IPS DF 19.7 (cell line): Measurements from ENCODE around the gene PNMA6E.

Source experiments
- DNase-seq: peaks from one replicate; pipeline ENCODE4 v3.0.0-alpha.2; 2013; ENCODE audit warnings: low read depth, low spot score

The PNMA6E gene

DNA sequence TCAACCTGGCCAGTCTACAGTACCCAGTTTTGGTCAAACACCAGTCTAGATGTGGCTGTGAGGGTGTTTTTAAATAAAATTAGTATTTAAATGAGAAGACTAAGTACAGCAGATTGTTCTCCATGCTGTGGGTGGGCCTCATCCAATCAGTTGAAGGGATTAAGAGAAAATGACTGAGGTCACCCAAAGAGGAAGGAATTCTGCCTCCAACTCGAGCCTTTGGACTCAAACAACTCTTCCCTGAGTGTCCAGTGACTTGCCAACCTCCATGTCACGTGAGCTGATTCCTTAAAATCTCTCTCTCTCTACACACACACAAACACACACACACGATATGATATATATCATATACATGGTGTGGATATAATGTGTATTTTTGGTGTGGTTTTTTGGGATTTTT lies 34.7 kb upstream of the PNMA6E start:
- DNase-seq, result no peak

DNA sequence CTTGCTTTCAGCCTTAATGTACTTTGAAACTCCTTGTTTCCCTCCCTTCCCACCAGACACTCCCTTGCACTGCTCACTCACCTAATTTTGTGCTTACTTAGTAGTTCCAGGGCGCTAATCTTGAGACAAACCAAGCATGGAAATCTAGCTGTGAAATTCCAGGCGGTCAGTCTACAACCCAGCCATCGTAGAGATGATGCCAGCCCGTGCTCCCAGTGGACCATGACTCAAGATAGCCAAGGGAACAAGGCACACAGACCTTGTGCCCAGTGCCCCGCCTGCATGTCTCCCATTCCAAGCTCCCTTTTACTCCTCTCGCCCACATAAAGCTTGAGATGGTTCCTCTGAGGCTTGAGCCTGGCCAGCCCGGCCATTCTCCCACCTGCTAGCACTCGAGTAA lies 33.7 kb upstream of the PNMA6E start:
- no peak for DNase-seq

DNA sequence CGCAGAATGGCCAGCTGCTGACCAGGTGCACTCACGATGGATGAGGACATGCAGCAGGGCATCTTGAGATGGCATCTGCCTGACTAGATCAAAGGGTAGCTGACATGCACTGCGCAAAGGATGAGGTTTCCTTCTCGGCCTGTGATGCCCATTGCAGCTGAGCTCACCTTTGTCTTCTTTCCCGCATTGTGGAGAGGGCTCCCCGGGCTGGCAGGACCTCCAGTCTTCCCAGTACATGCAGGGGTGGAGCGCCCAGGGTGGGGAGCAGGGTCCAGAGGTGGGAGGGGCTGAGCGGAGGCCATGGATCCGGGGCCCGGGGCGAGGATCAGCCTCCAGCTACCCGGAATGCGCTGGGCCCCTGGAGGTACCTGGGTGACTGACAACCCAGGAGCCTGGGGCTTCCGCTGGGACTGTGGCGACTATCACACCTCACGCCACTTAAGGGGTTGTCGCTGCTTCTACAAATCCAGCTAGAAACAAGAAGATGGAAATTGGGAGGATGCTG lies 32.7 kb upstream of the PNMA6E start:
- DNase-seq, result no peak

DNA sequence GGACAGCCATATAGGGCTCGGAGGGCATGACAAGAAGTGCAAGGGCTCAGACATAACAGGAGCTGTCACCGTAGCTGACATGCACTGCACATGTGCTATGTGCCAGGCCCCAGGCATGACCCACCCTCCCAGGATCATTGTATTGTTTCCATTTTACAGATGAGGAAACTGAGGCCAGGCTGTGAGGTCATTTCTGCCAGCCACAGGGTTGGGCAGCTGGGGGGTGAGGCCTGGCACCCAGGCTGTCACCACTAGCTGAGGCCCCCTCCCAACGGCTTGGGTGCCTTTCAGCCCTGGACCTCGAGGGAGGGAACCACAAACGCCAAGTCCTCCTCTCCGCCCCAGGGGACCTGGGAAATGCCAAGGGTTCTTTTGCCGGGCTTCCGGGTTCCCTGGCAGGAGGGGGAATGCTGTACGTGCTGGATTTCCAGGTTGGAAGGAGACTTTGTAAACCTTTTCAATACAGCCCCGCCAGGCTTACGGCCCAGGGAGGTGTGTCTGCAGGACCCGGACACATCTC lies 32.1 kb upstream of the PNMA6E start:
- DNase-seq, result no peak

DNA sequence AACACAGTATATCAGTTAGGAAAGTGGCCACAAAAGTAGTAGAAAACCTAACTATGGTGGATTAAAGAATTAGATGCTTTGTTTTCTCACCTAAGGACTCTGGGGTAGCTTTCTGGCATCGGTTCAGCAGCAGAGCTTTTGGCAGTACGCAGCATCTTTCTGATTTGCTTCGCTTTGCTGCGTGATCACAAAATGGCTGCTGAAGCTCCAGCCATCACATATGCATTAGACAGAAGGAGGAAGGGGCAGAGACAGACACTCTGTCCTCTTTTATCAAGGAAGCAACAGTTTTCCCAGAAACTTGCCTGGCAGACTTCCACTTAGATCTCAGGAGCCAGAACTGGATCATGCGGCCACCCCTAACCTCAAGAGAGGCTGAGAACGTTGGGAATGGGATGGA lies 29.6 kb upstream of the PNMA6E start:
- DNase-seq, result no peak

DNA sequence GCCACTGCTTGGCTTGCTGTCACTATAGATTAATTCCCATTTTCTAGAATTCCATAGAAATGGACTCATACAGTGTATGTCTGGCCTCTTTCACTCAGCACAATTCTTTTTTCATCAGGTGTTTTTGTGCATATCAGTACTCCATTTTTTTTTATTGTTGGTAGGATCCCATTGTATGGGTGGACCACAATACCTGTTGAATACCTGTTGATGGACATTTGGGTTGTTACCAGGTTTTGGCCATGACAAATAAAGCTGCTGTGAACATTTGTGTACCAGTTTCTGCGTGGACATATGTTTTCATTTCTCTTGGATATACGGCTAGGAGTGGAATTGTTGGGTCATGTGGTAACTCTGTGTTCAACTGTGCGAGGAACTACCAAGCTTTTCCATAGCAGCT lies 25.1 kb upstream of the PNMA6E start:
- no peak for DNase-seq

DNA sequence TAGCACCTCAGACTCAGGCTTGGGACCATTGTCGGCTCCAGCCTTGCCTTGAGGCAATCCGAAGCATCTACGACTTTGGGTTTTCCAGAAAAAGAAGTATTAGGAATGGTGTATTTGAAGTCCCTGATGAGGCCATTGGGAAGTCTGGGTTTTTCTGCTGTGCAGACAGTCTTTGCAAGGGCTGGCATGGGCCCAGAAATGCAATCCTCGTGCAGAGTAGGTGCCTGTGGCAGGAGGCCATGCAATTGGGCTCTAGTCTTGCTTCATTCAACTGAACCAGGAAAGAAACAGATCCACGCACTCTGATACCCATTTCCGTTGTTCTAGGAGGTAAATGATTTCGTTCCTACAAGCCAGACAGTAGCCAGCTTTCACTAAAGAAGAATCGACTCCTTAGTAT lies 22.5 kb upstream of the PNMA6E start:
- no peak for DNase-seq

DNA sequence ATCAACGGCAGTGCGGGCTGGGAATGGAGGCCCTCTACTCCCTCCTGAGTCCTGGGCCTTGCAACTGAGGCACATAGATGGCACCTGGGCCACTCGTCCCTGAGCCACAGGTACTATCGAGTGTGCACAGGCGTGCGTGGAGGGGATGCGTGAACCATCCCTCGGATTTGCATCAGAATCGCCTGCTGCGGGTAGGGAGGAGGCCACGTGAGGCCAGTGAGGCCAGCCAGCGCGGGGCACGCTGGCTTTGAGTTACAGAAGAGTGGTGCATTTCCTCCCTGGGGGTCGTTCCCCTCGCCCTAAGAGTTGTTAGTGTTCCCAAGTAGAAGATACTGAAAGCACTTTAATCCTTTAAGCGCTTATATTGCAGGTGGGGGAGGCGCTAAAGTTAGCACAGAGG lies 20.7 kb upstream of the PNMA6E start:
- no peak for DNase-seq

DNA sequence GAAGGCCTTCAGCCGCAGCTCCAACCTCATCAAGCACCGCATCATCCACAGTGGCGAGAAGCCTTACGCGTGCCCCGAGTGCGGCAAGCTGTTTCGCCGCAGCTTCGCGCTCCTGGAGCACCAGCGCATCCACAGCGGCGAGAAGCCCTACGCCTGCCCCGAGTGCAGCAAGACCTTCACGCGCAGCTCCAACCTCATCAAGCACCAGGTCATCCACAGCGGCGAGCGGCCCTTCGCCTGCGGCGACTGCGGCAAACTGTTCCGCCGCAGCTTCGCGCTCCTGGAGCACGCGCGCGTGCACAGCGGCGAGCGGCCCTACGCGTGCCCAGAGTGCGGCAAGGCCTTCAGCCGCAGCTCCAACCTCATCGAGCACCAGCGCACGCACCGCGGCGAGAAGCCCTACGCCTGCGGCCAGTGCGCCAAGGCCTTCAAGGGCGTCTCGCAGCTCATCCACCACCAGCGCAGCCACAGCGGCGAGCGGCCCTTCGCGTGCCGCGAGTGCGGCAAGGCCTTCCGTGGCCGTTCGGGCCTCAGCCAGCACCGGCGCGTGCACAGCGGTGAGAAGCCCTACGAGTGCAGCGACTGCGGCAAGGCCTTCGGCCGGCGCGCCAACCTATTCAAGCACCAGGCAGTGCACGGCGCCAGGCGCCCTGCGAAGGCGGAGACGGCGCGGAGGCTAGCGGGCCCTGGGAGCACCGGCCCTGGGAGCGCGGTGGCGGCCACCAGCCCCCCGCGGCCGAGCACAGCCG lies 19.9 kb upstream of the PNMA6E start:
- no peak for DNase-seq

DNA sequence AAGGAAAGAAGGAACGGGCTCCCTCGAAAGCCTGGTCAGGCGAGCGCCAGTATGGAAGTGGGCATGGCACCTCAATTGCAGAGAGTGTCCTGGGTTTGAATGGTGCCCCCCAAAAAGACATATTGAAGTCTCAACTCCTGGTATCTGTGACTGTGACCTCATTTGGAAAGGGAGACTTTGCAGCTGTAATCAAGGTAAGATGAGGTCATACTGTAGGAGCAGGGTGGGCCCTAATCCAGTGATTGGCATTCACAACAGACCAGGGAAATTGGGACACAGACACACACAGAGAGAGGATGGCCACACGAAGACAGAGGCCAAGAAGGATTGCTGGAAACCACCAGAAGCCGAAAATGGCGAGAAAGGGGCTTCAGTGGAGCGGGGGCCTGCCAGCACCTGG lies 16.5 kb upstream of the PNMA6E start:
- DNase-seq, result no peak

DNA sequence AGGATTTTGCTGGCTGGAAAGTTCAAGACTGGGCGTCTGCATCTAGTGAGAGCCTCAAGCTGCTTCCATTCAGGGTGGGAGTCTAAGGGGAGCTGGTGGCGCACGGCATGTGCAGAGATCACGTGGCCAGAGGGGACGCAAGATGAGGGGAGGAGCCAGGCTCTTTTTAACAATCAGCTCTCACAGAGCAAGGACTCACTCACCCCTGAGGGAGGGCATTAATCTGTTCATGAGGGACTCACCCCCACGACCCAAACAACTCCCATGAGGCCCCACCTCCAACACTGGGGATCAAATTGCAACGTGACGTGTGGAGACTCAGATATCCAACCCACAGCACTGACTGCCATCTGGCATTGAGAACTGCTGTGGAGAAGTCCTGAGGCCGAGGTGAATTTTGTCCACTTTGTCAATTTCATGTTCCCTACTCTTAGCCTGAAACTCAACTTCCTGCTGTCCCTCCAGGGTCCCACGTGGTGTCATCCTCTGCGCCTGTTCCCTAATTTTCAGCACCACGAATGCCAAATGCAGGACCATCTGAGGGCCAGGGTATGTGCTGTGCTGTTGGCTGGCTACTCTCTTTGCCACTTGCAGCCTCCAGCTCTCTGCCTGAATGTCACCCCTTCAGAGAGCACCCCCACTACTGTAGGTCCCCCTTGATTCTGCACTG lies 15.8 kb upstream of the PNMA6E start:
- DNase-seq, result no peak

DNA sequence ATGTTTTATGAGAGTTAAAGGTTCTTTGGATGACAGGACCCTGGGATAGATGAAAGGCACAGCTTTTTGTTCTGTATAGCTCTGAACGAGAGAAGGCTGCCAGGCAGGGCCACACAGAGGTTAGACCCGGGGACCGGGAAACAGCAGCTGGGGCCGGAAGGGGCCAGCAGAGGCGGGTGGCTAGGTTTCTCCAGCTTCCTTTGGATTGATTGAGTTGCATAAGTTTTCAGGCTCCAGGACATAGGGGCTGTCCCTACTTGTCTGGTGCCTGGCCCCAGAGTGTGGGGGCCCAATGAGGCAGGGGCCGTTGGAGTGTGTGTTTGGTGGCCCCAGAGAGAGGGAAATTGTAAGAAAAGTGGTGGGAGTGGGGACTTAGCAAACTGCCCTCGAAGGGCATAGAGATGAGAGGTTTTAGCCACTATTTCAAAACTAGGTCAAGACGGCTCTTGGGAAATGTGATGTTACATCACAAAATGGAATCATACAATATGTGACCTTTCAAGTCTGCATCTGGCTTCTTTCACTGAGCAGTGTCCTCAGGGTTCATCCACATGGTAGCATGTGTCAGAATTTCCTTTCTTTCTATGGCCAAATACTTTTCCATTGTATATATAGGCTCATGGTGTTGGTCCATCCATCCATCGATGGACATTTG lies 13.8 kb upstream of the PNMA6E start:
- DNase-seq, result no peak

DNA sequence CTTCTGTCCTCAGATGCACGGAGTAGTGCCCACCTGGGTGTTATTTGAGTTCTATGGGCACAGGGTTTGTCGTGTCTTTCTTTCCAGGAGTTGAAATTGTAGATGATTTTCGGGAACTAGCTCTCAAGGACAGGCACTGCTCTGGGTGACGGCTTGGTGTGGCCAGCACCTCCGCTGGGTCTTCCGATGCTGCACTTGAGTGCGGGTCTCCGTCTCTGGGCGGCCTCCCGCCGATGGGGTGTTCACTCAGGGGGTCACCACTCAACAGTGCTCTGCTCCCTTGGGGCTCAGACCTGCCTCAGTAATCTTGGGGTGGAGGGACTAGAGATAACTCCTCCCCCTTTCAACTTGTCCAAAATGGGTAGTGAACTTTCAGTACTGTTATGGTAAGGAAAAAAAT lies 12.6 kb upstream of the PNMA6E start:
- DNase-seq, result no peak

DNA sequence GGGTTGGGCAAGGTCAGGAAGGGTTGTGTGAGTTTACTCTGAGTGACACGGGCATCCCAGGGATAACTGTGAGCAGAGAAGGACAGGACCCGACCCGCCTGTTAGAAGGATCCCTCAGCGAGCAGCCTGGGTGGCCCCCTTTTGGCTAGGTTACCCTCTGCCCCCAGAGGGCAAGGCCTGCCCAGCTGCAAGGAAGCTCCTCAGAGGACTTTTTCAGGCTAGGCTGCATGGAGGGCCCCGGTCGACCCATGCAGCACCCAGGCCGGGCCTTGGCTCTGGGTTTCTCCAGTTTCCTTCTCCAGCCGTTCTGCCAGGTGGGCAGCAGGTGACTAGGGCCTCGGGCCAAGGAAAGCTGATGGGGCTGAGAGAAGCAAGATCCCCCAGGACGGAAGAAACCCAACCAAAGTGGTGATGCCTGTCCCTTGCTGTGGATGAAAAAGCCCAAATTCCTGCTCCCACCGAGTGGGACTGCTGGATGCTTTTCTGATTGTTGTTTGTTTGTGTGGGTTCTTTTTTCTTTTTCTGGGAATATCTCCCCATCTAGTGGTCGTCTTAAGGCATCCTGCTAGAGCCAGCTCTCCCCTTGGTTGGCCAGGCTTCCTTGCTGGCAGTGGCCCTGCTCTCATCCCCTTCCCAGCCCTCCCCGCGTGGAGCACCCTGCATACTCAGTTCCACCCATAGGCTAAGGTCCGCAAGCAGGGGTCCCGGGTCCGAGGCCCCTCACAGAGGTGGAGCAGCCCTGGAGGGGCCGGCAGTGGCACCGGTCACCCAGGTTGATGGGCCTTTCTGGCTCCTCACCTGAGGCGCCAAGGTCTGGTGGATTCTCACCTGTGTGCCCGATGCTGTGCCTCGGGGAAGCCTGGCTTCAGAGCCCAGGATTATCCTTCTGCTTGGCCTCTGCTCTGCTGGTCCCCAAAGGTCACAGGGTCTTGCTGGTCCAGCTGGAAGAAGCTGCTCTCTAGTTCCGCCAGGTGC lies 11.9 kb upstream of the PNMA6E start:
- no peak for DNase-seq

DNA sequence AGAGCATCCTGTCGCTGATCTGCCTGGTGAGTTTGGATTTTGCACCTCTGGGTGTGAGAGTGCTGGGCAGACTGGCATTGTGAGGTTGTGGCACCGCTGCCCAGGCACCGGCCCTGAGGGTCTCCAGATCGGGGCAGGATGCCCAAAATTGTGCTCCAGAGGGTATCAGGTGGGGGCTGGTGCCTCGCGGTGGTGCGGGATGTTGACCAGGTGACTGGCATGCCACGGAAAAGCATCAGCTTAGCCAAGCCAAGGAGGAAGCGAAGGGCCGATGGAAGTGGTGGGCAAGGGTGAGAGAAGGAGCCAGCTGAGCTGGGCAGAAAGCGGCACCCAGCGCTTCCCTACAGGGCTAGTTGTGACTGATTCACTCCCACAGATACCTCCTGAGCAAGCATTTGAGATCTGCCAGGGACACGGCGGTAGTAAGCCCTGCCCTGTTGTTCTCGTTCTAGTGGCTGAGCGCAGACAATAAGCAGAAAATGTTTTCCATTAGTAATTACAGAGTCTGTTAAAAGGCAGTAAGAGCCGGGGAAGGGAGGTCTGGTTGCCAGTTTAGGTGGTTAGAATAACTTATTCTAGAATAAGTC lies 10.9 kb upstream of the PNMA6E start:
- DNase-seq, result no peak

DNA sequence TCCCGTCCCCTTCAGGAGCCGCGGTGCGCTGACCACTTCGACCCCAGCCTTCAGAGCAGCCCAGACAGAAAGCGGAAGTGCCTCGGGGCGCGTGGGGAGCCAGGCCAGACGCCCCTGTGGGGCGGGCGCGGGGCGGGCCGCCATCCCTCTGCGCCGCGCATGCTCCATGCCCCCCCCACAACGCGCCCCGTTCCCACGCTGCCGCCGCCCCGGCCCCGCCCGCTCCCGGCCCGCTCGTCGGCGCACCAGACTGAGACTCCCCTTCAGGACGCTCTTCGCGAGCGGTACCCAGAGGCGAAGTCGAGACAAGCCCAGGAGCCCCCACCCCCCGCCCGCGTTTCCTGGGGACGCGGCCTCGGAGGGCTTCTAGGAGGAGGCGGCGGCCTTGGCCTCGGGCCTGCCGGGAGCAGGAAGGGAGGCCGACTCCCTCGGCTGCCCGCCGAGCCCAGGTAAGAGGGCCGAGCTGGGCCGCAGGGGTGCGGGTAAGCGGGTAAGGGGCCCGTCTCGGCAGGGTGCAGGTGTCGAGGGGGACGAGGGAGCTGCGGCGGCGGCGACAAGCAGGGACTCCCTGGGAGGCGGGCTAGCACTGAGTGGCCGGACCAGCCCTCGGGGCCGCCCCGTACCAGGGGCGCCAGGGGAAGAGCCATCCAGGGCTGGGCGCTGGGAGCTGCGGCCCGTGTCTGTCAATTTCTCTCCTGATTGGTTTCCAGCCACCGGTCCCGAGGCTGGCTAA lies 10.3 kb upstream of the PNMA6E start, which contains the start of gene ZFP92:
Gene ZFP92 (plus strand): TSS at position 218 of the 733 bp plus-strand sequence. CDS start 6,851 bp downstream, outside the sequence.
- no peak for DNase-seq

DNA sequence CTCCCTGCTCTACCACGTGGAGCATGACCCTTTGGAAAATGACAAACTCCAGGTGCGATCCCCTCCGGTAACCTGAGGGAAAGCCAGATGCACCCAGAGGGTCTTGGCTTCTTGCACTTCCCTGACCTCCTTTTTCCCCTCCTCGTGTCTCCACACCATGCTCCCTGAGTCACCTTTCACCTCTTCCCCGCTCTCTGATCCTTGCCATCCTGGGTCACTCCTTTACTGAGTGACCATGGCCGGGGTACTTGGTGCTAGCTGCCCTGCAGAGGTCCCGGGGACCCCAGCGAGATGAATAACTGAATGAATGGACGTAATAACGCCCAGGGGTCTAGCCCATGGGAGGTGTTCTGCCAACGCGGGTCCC lies 9.7 kb upstream of the PNMA6E start:
- DNase-seq, result no peak

DNA sequence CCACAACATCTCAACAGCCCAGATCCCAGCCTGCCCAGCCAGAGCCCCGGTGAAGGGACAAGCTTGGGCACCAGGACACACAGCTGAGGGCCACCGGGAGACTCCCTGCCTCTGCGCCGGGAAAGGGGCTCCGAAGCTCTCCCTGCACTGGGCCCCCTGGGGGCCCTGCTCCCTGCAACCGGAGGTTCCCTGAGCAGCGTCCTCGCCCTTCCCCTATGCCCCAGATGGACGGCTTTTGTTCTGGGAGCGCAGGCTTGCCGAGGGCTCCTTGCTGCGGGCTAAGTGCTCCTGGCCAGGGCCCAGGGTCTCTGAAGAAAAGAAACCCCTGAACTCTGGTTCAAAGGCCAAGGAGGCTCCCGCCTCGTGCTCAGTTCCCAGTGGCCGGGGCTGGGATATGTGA lies 9.2 kb upstream of the PNMA6E start:
- no peak for DNase-seq

DNA sequence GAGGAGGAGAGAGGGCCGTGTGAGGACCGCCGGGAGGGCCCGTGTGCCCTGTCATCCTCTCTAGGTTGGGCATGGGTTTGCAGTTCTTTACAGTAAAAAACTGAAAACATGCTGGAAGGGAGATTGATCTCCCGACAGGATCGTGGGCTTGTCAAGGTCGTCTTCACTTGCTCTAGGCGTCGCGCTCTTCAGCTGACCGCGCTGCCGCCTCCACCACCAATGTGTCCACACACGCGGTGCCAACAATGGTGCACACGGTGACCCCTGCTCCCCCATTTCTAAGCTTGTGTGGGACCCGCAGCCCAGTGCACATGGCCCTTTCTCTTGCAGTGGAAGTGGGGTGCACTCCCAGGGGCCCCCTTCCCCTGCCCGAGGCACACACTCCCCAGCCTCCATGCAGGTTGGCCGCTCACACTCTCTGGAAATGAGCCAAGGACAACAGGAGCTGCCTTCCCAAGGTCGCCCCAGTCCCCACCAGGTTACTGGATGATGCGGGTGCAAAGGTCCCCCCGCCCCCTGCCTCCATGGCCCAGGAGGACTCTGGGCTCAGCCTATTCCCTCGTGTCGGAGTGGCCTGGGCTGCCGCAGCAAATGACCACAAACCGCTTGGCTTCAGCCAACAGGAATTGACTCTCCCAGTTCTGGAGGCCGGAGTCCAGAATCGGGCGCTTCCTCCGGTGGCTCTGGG lies 8.4 kb upstream of the PNMA6E start:
- no peak for DNase-seq
